Heart left ventricle (tissue), 16 donors: ENCODE measurements around the gene DIS3L2. TPM values are rescaled to one million over a fixed set of nuclear protein-coding genes. Genes with fewer than 3 reads are reported as not detected.
A peak's percentile ranks its signal among the peaks of the same experiment; 100 is the strongest.

Source experiments
- ATAC-seq, 4 donors: fragments of 200-7000 bp; cut with Tn5 transposase; one replicate each; pipeline ENCODE4 v1.9.1; 2020 to 2022; ENCODE audit warnings: moderate library complexity in 4 of 4, mild to moderate bottlenecking in 3 of 4, moderate number of reproducible peaks in 1 of 4
- DNase-seq, 5 donors: peaks; one replicate each; pipeline ENCODE4 v3.0.0-alpha.2; 2020
- H3K27ac ChIP-seq, 12 donors: fragments of 200-600 bp; sonication (generic) in 4 of 12; one replicate each; pipeline versions ENCODE4 v1.5.0 to v1.8.0; 2016 to 2022; ENCODE audit warnings: mild to moderate bottlenecking in 2 of 12
- H3K27me3 ChIP-seq, 9 donors: fragments of 200-600 bp; sonication (generic) in 2 of 9; one replicate each; pipeline versions ENCODE4 v1.5.1 to v1.8.0; 2016 to 2022; ENCODE audit warnings: mild to moderate bottlenecking in 3 of 9
- H3K36me3 ChIP-seq, 9 donors: fragments of 200-600 bp; sonication (generic) in 2 of 9; one replicate each; pipeline versions ENCODE4 v1.5.0 to v1.8.0; 2018 to 2022; ENCODE audit warnings: mild to moderate bottlenecking in 2 of 9
- H3K4me1 ChIP-seq, 12 donors: fragments of 200-600 bp; sonication (generic) in 4 of 12; one replicate each; pipeline versions ENCODE4 v1.5.0 to v1.8.0; 2016 to 2022; ENCODE audit warnings: mild to moderate bottlenecking in 3 of 12
- H3K4me3 ChIP-seq, 12 donors: fragments of 200-600 bp; sonication (generic) in 4 of 12; one replicate each; pipeline versions ENCODE4 v1.5.0 to v1.8.0; 2017 to 2022; ENCODE audit warnings: mild to moderate bottlenecking in 9 of 12, moderate library complexity in 4 of 12
- H3K9me3 ChIP-seq, 12 donors: fragments of 200-600 bp; sonication (generic) in 4 of 12; one replicate each; pipeline versions ENCODE4 v1.5.0 to v1.8.0; 2016 to 2022; ENCODE audit warnings: mild to moderate bottlenecking in 1 of 12
- CTCF ChIP-seq, 12 donors: fragments of 200-600 bp; sonication (generic) in 4 of 12; IDR thresholded peaks; one replicate each; pipeline versions ENCODE4 v1.5.0 to v1.8.0; 2018 to 2022; ENCODE audit warnings: antibody characterized with exemption in 12 of 12, mild to moderate bottlenecking in 5 of 12
- POLR2A ChIP-seq, 2 donors: fragments of 450-650 bp; IDR thresholded peaks; one replicate each; pipeline ENCODE4 v1.6.1; 2017; ENCODE audit warnings: antibody characterized with exemption in 2 of 2, mild to moderate bottlenecking in 2 of 2, moderate library complexity in 2 of 2
- WGBS, 4 donors: extraction: QIAGEN DNeasy Blood & Tissue Kit in 2 of 4; methylation state at CpG; one replicate each; pipeline versions ENCODE4 v1.1.5 to v1.1.7; 2013 to 2018; 5-methylcytosine and 5-hydroxymethylcytosine counted together
- intact Hi-C, 10 donors: fragments of 100-400 bp; cut with DNase I; formaldehyde crosslinking; loops; one replicate each; pipeline versions ENCODE4 v1.11.1 to v1.14.2; 2022
- polyA plus RNA-seq, 2 donors: library from polyadenylated mRNA; stranded (reverse); fragments of 200-250 nt; gene quantifications; one replicate each; pipeline ENCODE4 v1.2.3, GENCODE V29; 2013
- total RNA-seq, 9 donors: library from RNA; depleted of rRNA in 2 of 9; stranded (reverse); fragments of >200 nt in 2 of 9; fragmentation: NEBNext Ultra II Directional in 3 of 9; extraction: Animal tissue kit (Norgen Biotek cat#: 25700) in 3 of 9; gene quantifications; one replicate each; pipeline versions ENCODE4 v1.1.0 to v1.2.4, GENCODE V29; 2016 to 2023
- donor health status: ischemic (EF 13 %, LVEDD 7.1; RV severe dilation, severe dysfunction).
- donor health status: healthy with polysubstance abuse.
- donor health status: DM: no; HTN: yes; CAD: no.
- donor health status: DM: no; HTN: no; CAD: no.
- donor health status: ischemic (EF 25% LVEDD 6.9; RV normal size, moderate dysfunction).
- donor health status: ischemic (EF 25% LVEDD 5.7; RV mildly dilated, moderate dysfunction).
- donor health status: healthy.
- donor health status: DM: yes; HTN: yes; CAD: no.
- donor health status: ischemic (EF 35%, LVEDD 5.7; RV mildly dilated, moderate dysfunction).
- donor health status: nonischemic (EF 11% LVEDD 7.7; RV severe dilation, severe dysfunction).
- donor health status: DM: yes; HTN: yes; CAD: no.
- donor health status: PGD.
- donor health status: ischemic (EF 29% LVEDD 5.4; RV normal size, mild dysfunction).
- donor health status: nonischemic (EF 23%, LVEDD 6.1; RV moderate dilation, normal function).

The DIS3L2 gene
- total and polyA plus RNA-seq, 11 donors = 12.4 to 27.3 (median 21.8) TPM

DNA sequence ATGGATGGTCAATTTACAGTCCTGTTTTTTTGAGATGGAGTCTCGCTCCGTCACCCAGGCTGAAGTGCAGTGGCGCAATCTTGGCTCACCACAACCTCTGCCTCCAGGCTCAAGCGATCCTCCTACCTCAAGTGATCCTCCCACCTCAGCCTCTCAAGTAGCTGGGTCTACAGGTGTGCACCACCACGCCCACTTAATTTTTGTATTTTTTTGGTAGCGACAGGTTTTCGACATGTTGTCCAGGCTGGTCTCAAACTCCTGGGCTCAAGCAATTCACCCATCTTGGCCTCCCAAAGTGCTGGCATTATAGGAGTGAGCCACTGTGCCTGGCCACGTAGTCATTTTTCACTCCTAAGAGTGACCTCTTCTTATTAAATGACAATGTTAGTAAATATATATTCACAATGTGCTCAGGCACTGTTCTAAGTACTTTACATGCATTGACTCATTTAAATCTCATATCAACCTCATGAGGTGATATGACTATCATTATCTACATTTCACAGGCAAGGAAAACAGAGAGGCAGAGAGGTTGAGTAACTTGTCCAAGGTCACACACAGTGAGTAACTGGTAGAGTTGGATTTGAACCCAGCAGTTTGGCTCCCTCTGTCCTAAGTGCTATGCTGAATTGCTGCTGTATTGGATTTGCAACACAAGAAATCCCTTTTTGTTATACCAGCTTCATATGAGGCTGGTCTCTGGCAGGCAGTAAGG lies 5.6 kb upstream of the DIS3L2 start:
- DNase-seq (no peak), ATAC-seq (no peak)
- Histone ChIP-seq H3K27me3 (no peaks in the 10 kb centered on the region), H3K27ac (no peak overlapping the region), H3K4me1 (peaks cover 0 to 5% (median 4%) of the 10 kb centered on the region in 12 donors), H3K36me3 (no peaks in the 10 kb centered on the region), H3K4me3 (no peak overlapping the region), H3K9me3 (peaks cover 0 to 8% (median 0%) of the 10 kb centered on the region in 12 donors)
- intact Hi-C loops = no loop called here
- WGBS, 4 donors = 93 to 99% (median 95%) methylated on average over 8 of the region's 8 CpGs
- TF ChIP-seq POLR2A (IDR thresholded peaks at IDR 0.05) (no peak), CTCF (IDR thresholded peaks at IDR 0.05) (no peak)

DNA sequence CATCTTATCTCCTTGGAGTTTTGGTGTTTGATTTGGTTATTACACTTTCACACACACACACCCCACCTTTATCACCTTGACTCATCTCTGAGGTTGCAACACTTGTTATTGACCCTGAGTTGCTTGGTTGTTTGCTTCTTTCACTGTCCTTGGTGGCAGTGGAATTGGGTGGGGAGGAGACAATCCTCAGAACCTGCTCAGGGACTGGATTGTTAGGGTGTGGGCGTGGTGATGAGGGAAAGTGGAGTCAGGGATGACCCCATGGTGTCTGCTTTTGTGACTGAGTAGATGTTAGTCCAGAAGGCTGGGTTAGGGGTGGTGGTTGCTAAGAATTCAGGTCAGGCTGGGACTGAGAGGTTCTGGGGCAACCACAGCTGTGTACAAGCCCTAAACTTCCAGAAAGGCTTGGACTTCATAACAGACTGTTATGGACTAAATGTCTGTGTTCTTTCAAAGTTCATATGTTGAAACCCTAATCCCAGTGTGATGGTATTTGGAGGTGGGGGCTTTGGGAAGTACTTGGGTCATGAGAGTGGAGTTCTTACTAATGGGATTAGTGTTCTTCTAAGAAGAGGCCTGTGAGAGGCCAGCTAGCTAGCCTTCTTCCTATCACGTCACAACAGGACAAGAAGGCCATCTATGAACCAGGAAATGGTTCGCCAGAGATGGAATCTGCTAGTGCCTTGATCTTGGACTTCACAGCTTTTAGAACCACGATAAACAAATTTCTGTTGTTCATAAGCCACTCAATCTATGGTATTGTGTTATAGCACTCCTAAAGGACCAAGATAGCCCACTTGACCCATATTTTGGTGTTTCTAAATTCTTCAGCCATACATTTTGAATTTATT lies 3.4 kb upstream of the DIS3L2 start:
- Histone ChIP-seq H3K27ac (no peak overlapping the region), H3K4me3 (no peak overlapping the region), H3K9me3 (no peaks in the 10 kb centered on the region), H3K36me3 (no peaks in the 10 kb centered on the region), H3K27me3 (no peaks in the 10 kb centered on the region), H3K4me1 (peaks cover 0 to 17% (median 14%) of the 10 kb centered on the region in 12 donors)
- WGBS, 4 donors = 63 to 84% (median 74%) methylated on average over 4 of the region's 4 CpGs
- no peak for DNase-seq
- intact Hi-C loops = no loop called here
- TF ChIP-seq POLR2A (IDR thresholded peaks at IDR 0.05) (no peak), CTCF (IDR thresholded peaks at IDR 0.05) (no peak)
- no peak for ATAC-seq

- H3K27ac ChIP-seq = peak overlapping the region; percentile 81 to 92 (median 89)
- H3K4me3 ChIP-seq = peak overlapping the region; percentile 50 to 98 (median 80)
- ATAC-seq (peak in 2 of 4 donors; percentile 15 to 36), DNase-seq (no peak)
- no peaks in the 10 kb centered on the region for H3K9me3 ChIP-seq
- intact Hi-C loops = no loop called here
- TF ChIP-seq POLR2A (IDR thresholded peaks at IDR 0.05) (no peak), CTCF (IDR thresholded peaks at IDR 0.05) (no peak)
- no peaks in the 10 kb centered on the region for H3K27me3 ChIP-seq
- no peaks in the 10 kb centered on the region for H3K36me3 ChIP-seq
- WGBS, 4 donors = 44 to 53% (median 50%) methylated on average over 18 of the region's 18 CpGs
- H3K4me1 ChIP-seq = peaks cover 0 to 30% (median 18%) of the 10 kb centered on the region in 12 donors
Observed at GRCh38 chr2:231960810-231961348, 634 bp upstream of the DIS3L2 start.

GRCh38 chr2:231965102-231965501 lies 3.6 kb downstream of the DIS3L2 start:
- no peak overlapping the region for H3K27ac ChIP-seq
- no peaks in the 10 kb centered on the region for H3K9me3 ChIP-seq
- ATAC-seq (no peak), DNase-seq (no peak)
- TF ChIP-seq POLR2A (IDR thresholded peaks at IDR 0.05) = no peak
- TF ChIP-seq CTCF (IDR thresholded peaks at IDR 0.05) = no peak
- peaks cover 0 to 30% (median 18%) of the 10 kb centered on the region in 12 donors for H3K4me1 ChIP-seq
- 32 to 55% (median 48%) methylated on average over 1 of the region's 1 CpG for WGBS, 4 donors
- H3K27me3 ChIP-seq = no peaks in the 10 kb centered on the region
- intact Hi-C loops = no loop called here
- no peak overlapping the region for H3K4me3 ChIP-seq
- H3K36me3 ChIP-seq = no peaks in the 10 kb centered on the region
